Endodermal cell (in vitro differentiated cells): Measurements from ENCODE around the gene TMEM40. TPM values are rescaled to one million over a fixed set of nuclear protein-coding genes. Genes with fewer than 3 reads are reported as not detected.

Source experiments
- DNase-seq: peaks from one replicate; pipeline ENCODE4 v3.0.0-alpha.2; 2017
- H3K27ac ChIP-seq: 2 replicates; pipeline ENCODE4 v1.5.1; 2013; ENCODE audit warnings: mild to moderate bottlenecking, low read depth, low read length, moderate library complexity
- H3K27me3 ChIP-seq: 2 replicates; pipeline ENCODE4 v1.6.1; 2013; ENCODE audit warnings: mild to moderate bottlenecking, low read length, moderate library complexity; ENCODE audit not compliant: insufficient read depth, control insufficient read depth, poor library complexity, severe bottlenecking
- H3K36me3 ChIP-seq: 2 replicates; pipeline ENCODE4 v1.7.0; 2013; ENCODE audit warnings: mild to moderate bottlenecking, low read length, moderate library complexity; ENCODE audit not compliant: control insufficient read depth, insufficient read depth
- H3K4me1 ChIP-seq: one replicate; pipeline ENCODE4 v1.7.0; 2013; ENCODE audit warnings: low read length; ENCODE audit not compliant: control insufficient read depth, insufficient read depth
- H3K4me3 ChIP-seq: 2 replicates; pipeline ENCODE4 v1.5.1; 2013; ENCODE audit warnings: mild to moderate bottlenecking, low read length, moderate library complexity
- H3K9ac ChIP-seq: 2 replicates; pipeline ENCODE4 v1.6.1; 2013; ENCODE audit warnings: mild to moderate bottlenecking, low read length, moderate library complexity; ENCODE audit not compliant: poor library complexity, severe bottlenecking; ENCODE audit errors: extremely low read depth
- H3K9me3 ChIP-seq: 2 replicates; pipeline ENCODE4 v1.6.1; 2013; ENCODE audit warnings: mild to moderate bottlenecking, low read length, moderate library complexity; ENCODE audit not compliant: control insufficient read depth
- H3K27ac Mint-ChIP-seq: 2 replicates; pipeline ENCODE4 v1.8.0; 2020; ENCODE audit warnings: mixed read lengths
- H3K27me3 Mint-ChIP-seq: 2 replicates; pipeline ENCODE4 v1.8.0; 2021; ENCODE audit warnings: mild to moderate bottlenecking, mixed read lengths; ENCODE audit not compliant: insufficient read depth
- H3K36me3 Mint-ChIP-seq: 2 replicates; pipeline ENCODE4 v1.8.0; 2020; ENCODE audit warnings: low read depth, mixed read lengths
- H3K4me1 Mint-ChIP-seq: 2 replicates; pipeline ENCODE4 v1.8.0; 2020; ENCODE audit warnings: mixed read lengths
- H3K4me3 Mint-ChIP-seq: 2 replicates; pipeline ENCODE4 v1.8.0; 2020; ENCODE audit warnings: mild to moderate bottlenecking, moderate library complexity, mixed read lengths
- H3K9me3 Mint-ChIP-seq: 2 replicates; pipeline ENCODE4 v1.8.0; 2020; ENCODE audit warnings: mild to moderate bottlenecking, mixed read lengths
- CTCF ChIP-seq: fragments of 200-600 bp; sonication (generic); conservative IDR thresholded peaks from 2 replicates; pipeline ENCODE4 v1.5.0; 2021; ENCODE audit warnings: antibody characterized with exemption, mild to moderate bottlenecking
- WGBS, 2 experiments: methylation state at CpG; one replicate each; pipeline versions ENCODE4 v1.1.5 to v1.1.7; 2013; ENCODE audit warnings: missing lambda C conversion rate in 2 of 2, mixed read lengths in 1 of 2; ENCODE audit not compliant: insufficient coverage in 1 of 2, insufficient read length in 1 of 2; 5-methylcytosine and 5-hydroxymethylcytosine counted together
- total RNA-seq, 2 donors: library from RNA; stranded (reverse); fragmentation: NEBNext Ultra II Directional in 1 of 2; extraction: Animal tissue kit (Norgen Biotek cat#: 25700) in 1 of 2; gene quantifications; 2 replicates in 1 of 2; 3 replicates in 1 of 2; pipeline ENCODE4 v1.2.1, GENCODE V29; 2021

Gene TMEM40
- total RNA-seq, 2 donors from 2014 or later, result not detected

- Histone ChIP-seq H3K4me3 (no peak overlapping the region), H3K27me3 (no peaks in the 10 kb centered on the region), H3K4me1 (peaks cover 3% of the 10 kb centered on the region), H3K27ac (no peak overlapping the region), H3K9me3 (no peaks in the 10 kb centered on the region), H3K9ac (no peak overlapping the region), H3K36me3 (no peaks in the 10 kb centered on the region)
- WGBS, 2 experiments, result 92 to 96% methylated on average over 11 of the region's 11 CpGs
- no peak overlapping the region for H3K27ac Mint-ChIP-seq
- H3K4me1 Mint-ChIP-seq, result peaks cover 21% of the 10 kb centered on the region
- TF ChIP-seq CTCF, result no peak
- no peak for DNase-seq
- H3K9me3 Mint-ChIP-seq, result no peaks in the 10 kb centered on the region
- H3K27me3 Mint-ChIP-seq, result no peaks in the 10 kb centered on the region
- no peaks in the 10 kb centered on the region for H3K36me3 Mint-ChIP-seq
- no peak overlapping the region for H3K4me3 Mint-ChIP-seq
These were observed 15.5 kb downstream of the TMEM40 start for GRCh38 chr3:12743583-12743982.

- Histone ChIP-seq H3K36me3 (no peaks in the 10 kb centered on the region), H3K27me3 (no peaks in the 10 kb centered on the region), H3K4me3 (no peak overlapping the region), H3K27ac (no peak overlapping the region), H3K9ac (no peak overlapping the region), H3K4me1 (peaks cover 8% of the 10 kb centered on the region), H3K9me3 (no peaks in the 10 kb centered on the region)
- H3K4me3 Mint-ChIP-seq, result no peak overlapping the region
- TF ChIP-seq CTCF, result no peak
- peaks cover 30% of the 10 kb centered on the region for H3K4me1 Mint-ChIP-seq
- no peaks in the 10 kb centered on the region for H3K36me3 Mint-ChIP-seq
- no peaks in the 10 kb centered on the region for H3K9me3 Mint-ChIP-seq
- no peak for DNase-seq
- H3K27me3 Mint-ChIP-seq, result no peaks in the 10 kb centered on the region
- WGBS, 2 experiments, result 81 to 94% methylated on average over 2 to 5 of the region's 5 CpGs
- no peak overlapping the region for H3K27ac Mint-ChIP-seq
These were observed 16.5 kb downstream of the TMEM40 start for GRCh38 chr3:12742330-12743107.

- no peaks in the 10 kb centered on the region for H3K36me3 ChIP-seq
- Mint-ChIP-seq H3K27me3 (no peaks in the 10 kb centered on the region), H3K9me3 (no peaks in the 10 kb centered on the region), H3K4me3 (no peak overlapping the region), H3K27ac (no peak overlapping the region), H3K36me3 (no peaks in the 10 kb centered on the region), H3K4me1 (peaks cover 21% of the 10 kb centered on the region)
- TF ChIP-seq CTCF, result no peak
- H3K9ac ChIP-seq, result no peak overlapping the region
- 88 to 91% methylated on average over 1 to 2 of the region's 2 CpGs for WGBS, 2 experiments
- no peaks in the 10 kb centered on the region for H3K27me3 ChIP-seq
- H3K4me1 ChIP-seq, result peaks cover 8% of the 10 kb centered on the region
- no peak for DNase-seq
- H3K4me3 ChIP-seq, result no peak overlapping the region
- no peak overlapping the region for H3K27ac ChIP-seq
- no peaks in the 10 kb centered on the region for H3K9me3 ChIP-seq
These were observed 17.9 kb downstream of the TMEM40 start for GRCh38 chr3:12741209-12741608.
